Camera-type eye (tissue), 1 donor: ENCODE results near the gene ASB6. TPM values are rescaled to one million over a fixed set of nuclear protein-coding genes. Genes with fewer than 3 reads are reported as not detected.

Source experiments
- total RNA-seq: library from RNA; depleted of rRNA; stranded (reverse); fragments of >200 nt; gene quantifications from one replicate; pipeline ENCODE4 v1.2.3, GENCODE V29; 2014

The ASB6 gene
- 22.5 TPM for total RNA-seq

GRCh38 chr9:129641750-129642585, at the start of gene ASB6:
TSS of gene ASB6 (minus strand) at chr9:129642151. CDS start at chr9:129641999, 152 bp downstream.

GRCh38 chr9:129665389-129665775, 23.4 kb upstream of the ASB6 start, which contains the start of gene PRRX2:
TSS of gene PRRX2 (plus strand) at chr9:129665647. CDS start at chr9:129665868, 221 bp downstream.

GRCh38 chr9:129626079-129626624, 15.8 kb downstream of the ASB6 start, which contains the start of gene NTMT1:
TSS of gene NTMT1 (plus strand) at chr9:129626163. CDS start at chr9:129632704, 6,541 bp downstream.

GRCh38 chr9:129620669-129621295, 21.2 kb downstream of the ASB6 start, which contains the start of gene C9orf50:
TSS of gene C9orf50 (minus strand) at chr9:129621101. CDS start at chr9:129620574, 527 bp downstream.

Other genes starting within 250 kb of the ASB6 start
- gene C9orf50, start 21.1 kb downstream of the ASB6 start, total RNA-seq = 0.71 TPM
- 13.7 TPM for gene NTMT1, start 16.0 kb downstream of the ASB6 start, total RNA-seq
- 7.9 TPM for gene PRRX2, start 23.5 kb upstream of the ASB6 start, total RNA-seq
- gene PTGES, start 110.9 kb upstream of the ASB6 start, total RNA-seq = 8.9 TPM
- gene TOR1B, start 161.0 kb upstream of the ASB6 start, total RNA-seq = 43.3 TPM
- gene TOR1A, start 182.0 kb upstream of the ASB6 start, total RNA-seq = 33.4 TPM
- gene C9orf78, start 193.1 kb upstream of the ASB6 start, total RNA-seq = 57.0 TPM
- 20.7 TPM for gene USP20, start 193.3 kb upstream of the ASB6 start, total RNA-seq